Liver (tissue), 9 donors: ENCODE data around the gene CEP20. TPM values are rescaled to one million over a fixed set of nuclear protein-coding genes. Genes with fewer than 3 reads are reported as not detected.

Experiments
- DNase-seq: peaks from one replicate; pipeline ENCODE4 v3.0.0-alpha.2; 2017; ENCODE audit warnings: low spot score
- H3K27ac ChIP-seq, 2 donors: one replicate each; pipeline ENCODE4 v1.7.0; 2013; ENCODE audit warnings: inconsistent platforms in 2 of 2, low read length in 2 of 2, control low read depth in 1 of 2, low read depth in 1 of 2, mild to moderate bottlenecking in 1 of 2
- H3K27me3 ChIP-seq, 4 donors: one replicate each; pipeline versions ENCODE4 v1.6.1 to v1.7.0; 2013; ENCODE audit warnings: low read length in 3 of 4, inconsistent platforms in 1 of 4, mild to moderate bottlenecking in 1 of 4, moderate library complexity in 1 of 4; ENCODE audit not compliant: control insufficient read depth in 4 of 4, insufficient read depth in 4 of 4
- H3K36me3 ChIP-seq, 4 donors: one replicate each; pipeline versions ENCODE4 v1.6.1 to v1.7.0; 2013; ENCODE audit warnings: low read length in 3 of 4, mild to moderate bottlenecking in 3 of 4, low read depth in 1 of 4, moderate library complexity in 1 of 4; ENCODE audit not compliant: control insufficient read depth in 4 of 4, insufficient read depth in 3 of 4
- H3K4me1 ChIP-seq, 4 donors: one replicate each; pipeline versions ENCODE4 v1.6.1 to v1.7.0; 2013; ENCODE audit warnings: low read length in 3 of 4, mild to moderate bottlenecking in 3 of 4, moderate library complexity in 1 of 4; ENCODE audit not compliant: control insufficient read depth in 4 of 4, insufficient read depth in 4 of 4
- H3K4me3 ChIP-seq, 3 donors: one replicate each; pipeline versions ENCODE4 v1.6.1 to v1.7.0; 2013; ENCODE audit warnings: low read length in 3 of 3, control low read depth in 1 of 3, low read depth in 1 of 3, mild to moderate bottlenecking in 1 of 3
- H3K9ac ChIP-seq, 2 donors: one replicate each; pipeline ENCODE4 v1.7.0; 2013; ENCODE audit warnings: low read length in 2 of 2, mild to moderate bottlenecking in 2 of 2, moderate library complexity in 2 of 2, control low read depth in 1 of 2, low read depth in 1 of 2
- H3K9me3 ChIP-seq, 4 donors: one replicate each; pipeline versions ENCODE4 v1.6.1 to v1.7.0; 2013; ENCODE audit warnings: low read length in 3 of 4; ENCODE audit not compliant: control insufficient read depth in 4 of 4
- ATF3 ChIP-seq: IDR thresholded peaks from 2 replicates; pipeline ENCODE4 v1.6.1; 2016; ENCODE audit warnings: antibody characterized with exemption
- CTCF ChIP-seq: fragments of 150-350 bp; IDR thresholded peaks from 2 replicates; pipeline ENCODE4 v1.5.1; 2017; ENCODE audit warnings: improper control_type of control experiment, low read depth, low read length; ENCODE audit not compliant: missing input control
- EGR1 ChIP-seq, 2 donors: IDR thresholded peaks; 2 replicates each; pipeline ENCODE4 v1.6.1; 2016 to 2018; ENCODE audit warnings: antibody characterized with exemption in 2 of 2, low read depth in 2 of 2
- FOXA1 ChIP-seq: IDR thresholded peaks from 2 replicates; pipeline ENCODE4 v1.6.1; 2016; ENCODE audit warnings: antibody characterized with exemption
- FOXA2 ChIP-seq: IDR thresholded peaks from 2 replicates; pipeline ENCODE4 v1.6.1; 2016; ENCODE audit warnings: antibody characterized with exemption
- GABPA ChIP-seq, 2 donors: IDR thresholded peaks in 1 of 2; conservative IDR thresholded peaks in 1 of 2; 2 replicates each; pipeline ENCODE4 v1.6.1; 2016; ENCODE audit warnings: antibody characterized with exemption in 2 of 2, mild to moderate bottlenecking in 1 of 2, moderate library complexity in 1 of 2
- HNF4A ChIP-seq, 2 donors: conservative IDR thresholded peaks; 2 replicates each; pipeline ENCODE4 v1.6.1; 2016; ENCODE audit warnings: antibody characterized with exemption in 2 of 2, mild to moderate bottlenecking in 2 of 2
- HNF4G ChIP-seq: IDR thresholded peaks from 2 replicates; pipeline ENCODE4 v1.6.1; 2016; ENCODE audit warnings: antibody characterized with exemption
- JUND ChIP-seq, 2 donors: IDR thresholded peaks; 2 replicates each; pipeline ENCODE4 v1.6.1; 2016; ENCODE audit warnings: antibody characterized with exemption in 2 of 2
- MAX ChIP-seq: IDR thresholded peaks from 2 replicates; pipeline ENCODE4 v1.6.1; 2016; ENCODE audit warnings: antibody characterized with exemption
- NR2F2 ChIP-seq: IDR thresholded peaks from 2 replicates; pipeline ENCODE4 v1.6.1; 2016; ENCODE audit warnings: antibody characterized with exemption
- RAD21 ChIP-seq, 2 donors: IDR thresholded peaks; 2 replicates each; pipeline ENCODE4 v1.6.1; 2016; ENCODE audit warnings: antibody characterized with exemption in 2 of 2, mild to moderate bottlenecking in 2 of 2
- REST ChIP-seq: IDR thresholded peaks from 2 replicates; pipeline ENCODE4 v1.6.1; 2016; ENCODE audit warnings: antibody characterized with exemption, mild to moderate bottlenecking
- RXRA ChIP-seq, 2 donors: IDR thresholded peaks; 2 replicates each; pipeline ENCODE4 v1.6.1; 2017 to 2018; ENCODE audit warnings: antibody characterized with exemption in 2 of 2, mild to moderate bottlenecking in 1 of 2
- SP1 ChIP-seq: IDR thresholded peaks from 2 replicates; pipeline ENCODE4 v1.6.1; 2018; ENCODE audit warnings: antibody characterized with exemption, mild to moderate bottlenecking
- TAF1 ChIP-seq: conservative IDR thresholded peaks from 2 replicates; pipeline ENCODE4 v1.6.1; 2016; ENCODE audit warnings: antibody characterized with exemption, mild to moderate bottlenecking
- YY1 ChIP-seq: IDR thresholded peaks from 2 replicates; pipeline ENCODE4 v1.6.1; 2016; ENCODE audit warnings: antibody characterized with exemption, mild to moderate bottlenecking
- ZBTB33 ChIP-seq: IDR thresholded peaks from 2 replicates; pipeline ENCODE4 v1.6.1; 2016; ENCODE audit warnings: antibody characterized with exemption
- WGBS: extraction: QIAGEN DNeasy Blood & Tissue Kit; methylation state at CpG from one replicate; pipeline ENCODE4 v1.1.7; 2013; 5-methylcytosine and 5-hydroxymethylcytosine counted together
- polyA plus RNA-seq, 2 donors: library from polyadenylated mRNA; stranded (reverse) in 1 of 2; unstranded in 1 of 2; fragments of 200-250 nt in 1 of 2; fragments of >200 nt in 1 of 2; fragmentation: Nextera tagmentation in 1 of 2; extraction: Ambion mirVana in 1 of 2; gene quantifications; one replicate each; pipeline versions ENCODE4 v1.2.1 to v1.2.3, GENCODE V29; 2013 to 2015
- total RNA-seq, 2 donors: library from RNA; depleted of rRNA; stranded (reverse); fragments of >200 nt; gene quantifications; one replicate each; pipeline ENCODE4 v1.2.3, GENCODE V29; 2014
- donor health status: healthy.
- donor health status: healthy.
- donor health status: healthy.
- donor health status: healthy.
- donor health status: healthy.

CEP20 gene
- total and polyA plus RNA-seq, 4 donors: 10.7 to 19.2 (median 13.3) TPM

- Histone ChIP-seq H3K9me3 (peaks cover 2 to 10% (median 6%) of the 10 kb centered on the region in 4 donors), H3K27me3 (no peaks in the 10 kb centered on the region), H3K9ac (no peak overlapping the region), H3K4me3 (no peak overlapping the region), H3K36me3 (no peaks in the 10 kb centered on the region), H3K4me1 (no peaks in the 10 kb centered on the region), H3K27ac (no peak overlapping the region)
- WGBS: 69% methylated on average over 2 of the region's 2 CpGs
- no peak for TF ChIP-seq CTCF
- TF ChIP-seq GABPA (IDR thresholded peaks at IDR 0.05 in 1 of 2, conservative IDR thresholded peaks at IDR 0.05 in 1 of 2): no peak
- TF ChIP-seq EGR1 (IDR thresholded peaks at IDR 0.05; ENCODE audit: low read depth in 2 of 2): no peak
- no peak for TF ChIP-seq JUND (IDR thresholded peaks at IDR 0.05)
- no peak for TF ChIP-seq FOXA2
- TF ChIP-seq HNF4G: no peak
- TF ChIP-seq REST: no peak
- TF ChIP-seq SP1: no peak
- no peak for TF ChIP-seq MAX
- TF ChIP-seq TAF1: no peak
- no peak for TF ChIP-seq ZBTB33
- no peak for TF ChIP-seq RAD21 (IDR thresholded peaks at IDR 0.05)
- TF ChIP-seq YY1: no peak
- TF ChIP-seq ATF3: no peak
- TF ChIP-seq FOXA1: no peak
- no peak for TF ChIP-seq RXRA (IDR thresholded peaks at IDR 0.05)
- no peak for TF ChIP-seq HNF4A (conservative IDR thresholded peaks at IDR 0.05)
- TF ChIP-seq NR2F2: no peak
- DNase-seq: no peak
Measured at GRCh38 chr16:15817446-15817845, 71.0 kb downstream of the CEP20 start.
